ENCODE data around the gene CCT2. TPM values are rescaled to one million over a fixed set of nuclear protein-coding genes. Genes with fewer than 3 reads are reported as not detected.

The CCT2 gene
- total RNA-seq, 1 experiment from 2014 or later: 398 TPM

DNA sequence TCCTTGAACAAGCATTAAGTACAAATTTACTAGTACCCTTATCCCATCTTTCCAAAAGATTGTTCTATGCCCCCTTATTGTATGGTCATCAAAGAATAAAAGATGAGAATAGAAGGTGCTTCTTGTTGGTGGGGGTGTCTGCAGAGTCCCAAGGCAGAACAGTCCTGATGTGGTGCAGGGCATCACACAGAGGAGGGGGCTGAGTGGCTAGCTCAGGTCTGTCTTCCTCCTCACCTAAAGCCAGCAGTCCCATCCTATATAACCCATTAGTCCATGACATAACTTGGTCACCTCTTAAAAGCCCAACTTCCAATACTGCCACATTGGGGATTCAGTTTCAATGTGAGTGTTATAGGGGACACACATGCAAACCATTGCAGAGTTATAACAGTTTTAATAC, 15.5 kb downstream of the CCT2 start:
- ATAC-seq: no peak
- H3K9me2 ChIP-seq (ENCODE audit: insufficient read depth): no peaks in the 10 kb centered on the region
- peaks cover 18% of the 10 kb centered on the region; the same call in 1 of the 2 replicates for H4K20me1 ChIP-seq (ENCODE audit: insufficient read depth)
- no peak overlapping the region for H3K4me3 ChIP-seq (replicated peaks in 1 of 2; ENCODE audit: low read depth in 1 of 2, low read length in 2 of 2)
- no peak for DNase-seq (ENCODE audit: low read depth, low spot score)
- BruUV-seq (replicated peaks): no TSS peak
- CTCF ChIA-PET: no interaction called here
- POLR2A ChIA-PET: no interaction called here
- no peaks in the 10 kb centered on the region for H3K9me3 ChIP-seq (ENCODE audit: control insufficient read depth in 1 of 2, insufficient read depth in 1 of 2, low read depth in 1 of 2, low read length in 2 of 2)
- RAD21 ChIA-PET (ENCODE audit: low non-redundant PET in 1 of 2, low total read pairs in 2 of 2, uncharacterized antibody in 2 of 2, unreplicated experiment in 2 of 2): no interaction called here
- H3K27me3 ChIP-seq (ENCODE audit: insufficient read depth, low read length): no peaks in the 10 kb centered on the region
- H3K36me3 ChIP-seq (ENCODE audit: control insufficient read depth in 1 of 2, insufficient read depth in 2 of 2, low read length in 2 of 2): peaks cover 47 to 52% of the 10 kb centered on the region in 2 experiments
- TF ChIP-seq YY1 (IDR thresholded peaks at IDR 0.05; ENCODE audit: extremely low read depth, insufficient replicate concordance, low read depth, low read length) (no peak), SP1 (IDR thresholded peaks at IDR 0.05; ENCODE audit: low read depth) (no peak), CBX3 (IDR thresholded peaks at IDR 0.05; ENCODE audit: low read depth) (no peak), ELF1 (IDR thresholded peaks at IDR 0.05; ENCODE audit: borderline replicate concordance, low read depth) (no peak), ZBTB33 (IDR thresholded peaks at IDR 0.05; ENCODE audit: extremely low read depth, insufficient replicate concordance, low read length) (no peak), CEBPB (IDR thresholded peaks at IDR 0.05; ENCODE audit: low read depth) (no peak), RAD21 (IDR thresholded peaks at IDR 0.05; ENCODE audit: low read depth) (no peak), EZH2phosphoT487 (IDR thresholded peaks at IDR 0.05; ENCODE audit: borderline replicate concordance) (no peak), ZNF274 (IDR thresholded peaks at IDR 0.05; ENCODE audit: low read depth, low read length) (no peak), TCF7L2 (IDR thresholded peaks at IDR 0.05; ENCODE audit: borderline replicate concordance, extremely low read depth, insufficient read depth, insufficient read length) (no peak), FOSL1 (IDR thresholded peaks at IDR 0.05; ENCODE audit: low read depth) (no peak), EGR1 (IDR thresholded peaks at IDR 0.05; ENCODE audit: low read depth) (no peak), SIN3A (IDR thresholded peaks at IDR 0.05; ENCODE audit: low read depth) (no peak)
- TF ChIP-seq, protein P1, sequence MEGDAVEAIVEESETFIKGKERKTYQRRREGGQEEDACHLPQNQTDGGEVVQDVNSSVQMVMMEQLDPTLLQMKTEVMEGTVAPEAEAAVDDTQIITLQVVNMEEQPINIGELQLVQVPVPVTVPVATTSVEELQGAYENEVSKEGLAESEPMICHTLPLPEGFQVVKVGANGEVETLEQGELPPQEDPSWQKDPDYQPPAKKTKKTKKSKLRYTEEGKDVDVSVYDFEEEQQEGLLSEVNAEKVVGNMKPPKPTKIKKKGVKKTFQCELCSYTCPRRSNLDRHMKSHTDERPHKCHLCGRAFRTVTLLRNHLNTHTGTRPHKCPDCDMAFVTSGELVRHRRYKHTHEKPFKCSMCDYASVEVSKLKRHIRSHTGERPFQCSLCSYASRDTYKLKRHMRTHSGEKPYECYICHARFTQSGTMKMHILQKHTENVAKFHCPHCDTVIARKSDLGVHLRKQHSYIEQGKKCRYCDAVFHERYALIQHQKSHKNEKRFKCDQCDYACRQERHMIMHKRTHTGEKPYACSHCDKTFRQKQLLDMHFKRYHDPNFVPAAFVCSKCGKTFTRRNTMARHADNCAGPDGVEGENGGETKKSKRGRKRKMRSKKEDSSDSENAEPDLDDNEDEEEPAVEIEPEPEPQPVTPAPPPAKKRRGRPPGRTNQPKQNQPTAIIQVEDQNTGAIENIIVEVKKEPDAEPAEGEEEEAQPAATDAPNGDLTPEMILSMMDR (IDR thresholded peaks at IDR 0.05 in 2 of 3, conservative IDR thresholded peaks at IDR 0.05 in 1 of 3; ENCODE audit: borderline replicate concordance in 1 of 3, insufficient read depth in 1 of 3, low read depth in 2 of 3, low read length in 2 of 3): no peak
- TF ChIP-seq, protein P2, sequence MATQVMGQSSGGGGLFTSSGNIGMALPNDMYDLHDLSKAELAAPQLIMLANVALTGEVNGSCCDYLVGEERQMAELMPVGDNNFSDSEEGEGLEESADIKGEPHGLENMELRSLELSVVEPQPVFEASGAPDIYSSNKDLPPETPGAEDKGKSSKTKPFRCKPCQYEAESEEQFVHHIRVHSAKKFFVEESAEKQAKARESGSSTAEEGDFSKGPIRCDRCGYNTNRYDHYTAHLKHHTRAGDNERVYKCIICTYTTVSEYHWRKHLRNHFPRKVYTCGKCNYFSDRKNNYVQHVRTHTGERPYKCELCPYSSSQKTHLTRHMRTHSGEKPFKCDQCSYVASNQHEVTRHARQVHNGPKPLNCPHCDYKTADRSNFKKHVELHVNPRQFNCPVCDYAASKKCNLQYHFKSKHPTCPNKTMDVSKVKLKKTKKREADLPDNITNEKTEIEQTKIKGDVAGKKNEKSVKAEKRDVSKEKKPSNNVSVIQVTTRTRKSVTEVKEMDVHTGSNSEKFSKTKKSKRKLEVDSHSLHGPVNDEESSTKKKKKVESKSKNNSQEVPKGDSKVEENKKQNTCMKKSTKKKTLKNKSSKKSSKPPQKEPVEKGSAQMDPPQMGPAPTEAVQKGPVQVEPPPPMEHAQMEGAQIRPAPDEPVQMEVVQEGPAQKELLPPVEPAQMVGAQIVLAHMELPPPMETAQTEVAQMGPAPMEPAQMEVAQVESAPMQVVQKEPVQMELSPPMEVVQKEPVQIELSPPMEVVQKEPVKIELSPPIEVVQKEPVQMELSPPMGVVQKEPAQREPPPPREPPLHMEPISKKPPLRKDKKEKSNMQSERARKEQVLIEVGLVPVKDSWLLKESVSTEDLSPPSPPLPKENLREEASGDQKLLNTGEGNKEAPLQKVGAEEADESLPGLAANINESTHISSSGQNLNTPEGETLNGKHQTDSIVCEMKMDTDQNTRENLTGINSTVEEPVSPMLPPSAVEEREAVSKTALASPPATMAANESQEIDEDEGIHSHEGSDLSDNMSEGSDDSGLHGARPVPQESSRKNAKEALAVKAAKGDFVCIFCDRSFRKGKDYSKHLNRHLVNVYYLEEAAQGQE (IDR thresholded peaks at IDR 0.05; ENCODE audit: low read depth): no peak
- TF ChIP-seq, protein P3, sequence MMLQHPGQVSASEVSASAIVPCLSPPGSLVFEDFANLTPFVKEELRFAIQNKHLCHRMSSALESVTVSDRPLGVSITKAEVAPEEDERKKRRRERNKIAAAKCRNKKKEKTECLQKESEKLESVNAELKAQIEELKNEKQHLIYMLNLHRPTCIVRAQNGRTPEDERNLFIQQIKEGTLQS (IDR thresholded peaks at IDR 0.05): no peak
- H3K4me2 ChIP-seq (ENCODE audit: low read length): no peak overlapping the region
- no peak overlapping the region for H3K9ac ChIP-seq (ENCODE audit: low read length)
- H3K4me1 ChIP-seq (ENCODE audit: control insufficient read depth in 1 of 2, insufficient read depth in 2 of 2, low read length in 2 of 2): no peaks in the 10 kb centered on the region
- intact Hi-C loops (cut with micrococcal nuclease): no loop called here
- no peak overlapping the region for H2AFZ ChIP-seq (ENCODE audit: low read depth, low read length, poor library complexity, severe bottlenecking)
- no peak overlapping the region for H3K27ac ChIP-seq (ENCODE audit: low read depth, low read length)
- peaks cover 17% of the 10 kb centered on the region for H3K79me2 ChIP-seq (ENCODE audit: insufficient read depth, low read length)
